ENCODE data around the gene GBGT1.
A peak's percentile ranks its signal among the peaks of the same experiment; 100 is the strongest.
"Not testable (repeated sequence)": the region's sequence is repeated elsewhere in the genome, so short reads cannot be mapped to it uniquely, and the experiment has no call there.

The GBGT1 gene

GRCh38 chr9:133195029-133195428 lies 31.3 kb upstream of the GBGT1 start:
- DNase-seq (ENCODE audit: low read depth in 3 of 3), result no peak

- no peak for DNase-seq (ENCODE audit: low read depth in 3 of 3)
These were observed 30.9 kb upstream of the GBGT1 start for GRCh38 chr9:133194597-133194996.

- no peak for DNase-seq (ENCODE audit: low read depth in 3 of 3)
These were observed 28.3 kb upstream of the GBGT1 start for GRCh38 chr9:133191989-133192388.

GRCh38 chr9:133189826-133190225 lies 26.1 kb upstream of the GBGT1 start:
- no peak for DNase-seq (ENCODE audit: low read depth in 3 of 3)

- DNase-seq (ENCODE audit: low read depth in 3 of 3), result no peak
These were observed 25.1 kb upstream of the GBGT1 start for GRCh38 chr9:133188843-133189180.

GRCh38 chr9:133188006-133188842 lies 24.5 kb upstream of the GBGT1 start:
- no peak for DNase-seq (ENCODE audit: low read depth in 3 of 3)

GRCh38 chr9:133187561-133188005 lies 23.9 kb upstream of the GBGT1 start:
- no peak for DNase-seq (ENCODE audit: low read depth in 3 of 3)

- DNase-seq (ENCODE audit: low read depth in 3 of 3), result no peak
These were observed 23.0 kb upstream of the GBGT1 start for GRCh38 chr9:133186736-133187135.

GRCh38 chr9:133184971-133185370 lies 21.3 kb upstream of the GBGT1 start:
- DNase-seq (ENCODE audit: low read depth in 3 of 3), result peak in 2 of 3 experiments; percentile 12 to 28

- DNase-seq (ENCODE audit: low read depth in 3 of 3), result no peak
These were observed 18.4 kb upstream of the GBGT1 start for GRCh38 chr9:133182151-133182550.

- no peak for DNase-seq (ENCODE audit: low read depth in 3 of 3)
These were observed 17.8 kb upstream of the GBGT1 start for GRCh38 chr9:133181561-133181960.

- DNase-seq (ENCODE audit: low read depth in 3 of 3), result no peak
These were observed 17.2 kb upstream of the GBGT1 start for GRCh38 chr9:133180953-133181352.

- DNase-seq (ENCODE audit: low read depth in 3 of 3), result no peak
These were observed 9.3 kb upstream of the GBGT1 start for GRCh38 chr9:133173056-133173455.

- no peak for DNase-seq (ENCODE audit: low read depth in 3 of 3)
These were observed 7.6 kb upstream of the GBGT1 start for GRCh38 chr9:133171161-133171961.

GRCh38 chr9:133170716-133171115 lies 7.0 kb upstream of the GBGT1 start:
- no peak for DNase-seq (ENCODE audit: low read depth in 3 of 3)

- not testable (repeated sequence) for DNase-seq (ENCODE audit: low read depth in 3 of 3)
These were observed 6.0 kb upstream of the GBGT1 start for GRCh38 chr9:133169687-133170086.

- no peak for DNase-seq (ENCODE audit: low read depth in 3 of 3)
These were observed 5.4 kb upstream of the GBGT1 start for GRCh38 chr9:133169102-133169501.

- DNase-seq (ENCODE audit: low read depth in 3 of 3), result no peak
These were observed 4.7 kb upstream of the GBGT1 start for GRCh38 chr9:133168432-133168831.

GRCh38 chr9:133167769-133168168 lies 4.1 kb upstream of the GBGT1 start:
- no peak for DNase-seq (ENCODE audit: low read depth in 3 of 3)

GRCh38 chr9:133167096-133167730 lies 3.5 kb upstream of the GBGT1 start:
- DNase-seq (ENCODE audit: low read depth in 3 of 3), result no peak

GRCh38 chr9:133166392-133166791 lies 2.7 kb upstream of the GBGT1 start:
- no peak for DNase-seq (ENCODE audit: low read depth in 3 of 3)

- no peak for DNase-seq (ENCODE audit: low read depth in 3 of 3)
These were observed 1.7 kb upstream of the GBGT1 start for GRCh38 chr9:133165452-133165730.

GRCh38 chr9:133164191-133164590 lies 477 bp upstream of the GBGT1 start:
- DNase-seq (ENCODE audit: low read depth in 3 of 3), result no peak
